GM12865 (cell line): ENCODE results near the gene ITGA7.

Source experiments
- DNase-seq: peaks from one replicate; pipeline ENCODE4 v3.0.0; 2010; ENCODE audit warnings: low read depth
- H3K4me3 ChIP-seq: 2 replicates; pipeline ENCODE4 v1.5.1; 2011; ENCODE audit warnings: mild to moderate bottlenecking, low read depth, low read length, control low read depth
- TF ChIP-seq, protein P1 (sequence below): IDR thresholded peaks from 2 replicates; pipeline ENCODE4 v1.5.1; 2011; ENCODE audit warnings: low read length, control low read depth, low read depth, inconsistent platforms; ENCODE audit not compliant: insufficient read depth; ENCODE audit errors: missing control alignments

ITGA7 gene

GRCh38 chr12:55722948-55723347 lies 15.2 kb upstream of the ITGA7 start:
- no peak for DNase-seq
- H3K4me3 ChIP-seq, result no peak overlapping the region
- TF ChIP-seq, protein P1, sequence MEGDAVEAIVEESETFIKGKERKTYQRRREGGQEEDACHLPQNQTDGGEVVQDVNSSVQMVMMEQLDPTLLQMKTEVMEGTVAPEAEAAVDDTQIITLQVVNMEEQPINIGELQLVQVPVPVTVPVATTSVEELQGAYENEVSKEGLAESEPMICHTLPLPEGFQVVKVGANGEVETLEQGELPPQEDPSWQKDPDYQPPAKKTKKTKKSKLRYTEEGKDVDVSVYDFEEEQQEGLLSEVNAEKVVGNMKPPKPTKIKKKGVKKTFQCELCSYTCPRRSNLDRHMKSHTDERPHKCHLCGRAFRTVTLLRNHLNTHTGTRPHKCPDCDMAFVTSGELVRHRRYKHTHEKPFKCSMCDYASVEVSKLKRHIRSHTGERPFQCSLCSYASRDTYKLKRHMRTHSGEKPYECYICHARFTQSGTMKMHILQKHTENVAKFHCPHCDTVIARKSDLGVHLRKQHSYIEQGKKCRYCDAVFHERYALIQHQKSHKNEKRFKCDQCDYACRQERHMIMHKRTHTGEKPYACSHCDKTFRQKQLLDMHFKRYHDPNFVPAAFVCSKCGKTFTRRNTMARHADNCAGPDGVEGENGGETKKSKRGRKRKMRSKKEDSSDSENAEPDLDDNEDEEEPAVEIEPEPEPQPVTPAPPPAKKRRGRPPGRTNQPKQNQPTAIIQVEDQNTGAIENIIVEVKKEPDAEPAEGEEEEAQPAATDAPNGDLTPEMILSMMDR, result no peak

- no peak for DNase-seq
- TF ChIP-seq, protein P1, result no peak
- H3K4me3 ChIP-seq, result no peak overlapping the region
These were observed 14.0 kb upstream of the ITGA7 start for GRCh38 chr12:55721601-55722213.

GRCh38 chr12:55720894-55721444 lies 13.3 kb upstream of the ITGA7 start:
- TF ChIP-seq, protein P1, result peak; percentile 11
- no peak for DNase-seq
- H3K4me3 ChIP-seq, result no peak overlapping the region

DNA sequence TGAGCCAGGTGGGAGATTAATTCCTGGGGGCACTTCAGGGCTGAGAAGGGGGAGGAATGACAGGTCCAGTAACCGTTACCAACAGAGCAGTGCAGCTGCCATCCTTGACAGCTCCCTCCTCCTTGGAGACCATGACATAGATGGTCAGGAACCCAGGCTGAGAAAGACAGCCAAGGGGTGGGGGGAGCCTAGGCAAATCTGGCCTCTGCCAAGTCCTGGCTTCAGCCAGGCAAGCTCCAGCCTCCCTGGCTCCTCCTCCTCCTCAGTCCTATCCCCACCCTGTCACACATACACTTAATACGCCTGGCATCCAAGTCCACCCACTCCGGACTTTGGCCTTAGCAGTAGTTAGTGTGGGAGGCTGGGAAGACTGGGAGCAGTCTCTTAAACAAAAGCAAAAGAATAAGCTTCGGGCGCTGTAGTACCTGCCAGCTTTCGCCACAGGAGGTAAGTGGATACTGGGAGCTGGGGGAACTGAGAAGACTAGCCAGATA lies 12.4 kb upstream of the ITGA7 start, which contains the start of gene RDH5:
RDH5 (plus strand) TSS at position 323 of the 494 bp plus-strand sequence. CDS start 792 bp downstream, outside the sequence.
- TF ChIP-seq, protein P1, result no peak
- H3K4me3 ChIP-seq, result no peak within 1 kb of the TSS
- no peak for DNase-seq

- no peak overlapping the region for H3K4me3 ChIP-seq
- DNase-seq, result no peak
- TF ChIP-seq, protein P1, result no peak
These were observed 11.7 kb upstream of the ITGA7 start for GRCh38 chr12:55719371-55719770.

- no peak for DNase-seq
- no peak overlapping the region for H3K4me3 ChIP-seq
- TF ChIP-seq, protein P1, result no peak
These were observed 11.0 kb upstream of the ITGA7 start for GRCh38 chr12:55718624-55719275.
